Ishikawa (cell line): ENCODE data around the gene TANK.

Experiments used
- CEBPB ChIP-seq: IDR thresholded peaks from 2 replicates; pipeline ENCODE4 v1.6.1; 2012
- CREB1 ChIP-seq: IDR thresholded peaks from 2 replicates; pipeline ENCODE4 v1.6.1; 2012; ENCODE audit warnings: low read depth
- EGR1 ChIP-seq: IDR thresholded peaks from 2 replicates; pipeline ENCODE4 v1.6.1; 2012
- EP300 ChIP-seq: IDR thresholded peaks from 2 replicates; pipeline ENCODE4 v1.6.1; 2012; ENCODE audit warnings: borderline replicate concordance
- NFIC ChIP-seq: IDR thresholded peaks from 2 replicates; pipeline ENCODE4 v1.6.1; 2012
- REST ChIP-seq: IDR thresholded peaks from 2 replicates; pipeline ENCODE4 v1.6.1; 2012; ENCODE audit warnings: low read depth, mild to moderate bottlenecking
- YY1 ChIP-seq: IDR thresholded peaks from 2 replicates; pipeline ENCODE4 v1.6.1; 2012; ENCODE audit warnings: low read depth
- ZBTB7A ChIP-seq: IDR thresholded peaks from 2 replicates; pipeline ENCODE4 v1.6.1; 2012; ENCODE audit warnings: low read depth

GRCh38 chr2:161207941-161208340 is 47.7 kb downstream of the TANK start:
- TF ChIP-seq CREB1: no peak
- no peak for TF ChIP-seq EGR1
- TF ChIP-seq REST: no peak
- TF ChIP-seq YY1: no peak
- no peak for TF ChIP-seq EP300
- TF ChIP-seq ZBTB7A: no peak
- no peak for TF ChIP-seq CEBPB
- TF ChIP-seq NFIC: no peak
